SK-N-SH (cell line): ENCODE results near the gene GRK2.

Source experiments
- EP300 ChIP-seq, 2 experiments: IDR thresholded peaks; 2 replicates each; pipeline versions ENCODE4 v1.4.0 to v1.6.1; 2012; ENCODE audit warnings: borderline replicate concordance in 1 of 2, low read depth in 1 of 2, low read length in 1 of 2
- EZH2phosphoT487 ChIP-seq: fragments of 200-600 bp; sonication (generic); IDR thresholded peaks from 2 replicates; pipeline ENCODE4 v1.6.1; 2017; ENCODE audit warnings: low read depth, mixed run types, mild to moderate bottlenecking, antibody characterized with exemption, moderate library complexity, borderline replicate concordance
- GABPA ChIP-seq: IDR thresholded peaks from 2 replicates; pipeline ENCODE4 v1.4.0; 2012; ENCODE audit warnings: low read depth, mild to moderate bottlenecking
- MEF2A ChIP-seq: IDR thresholded peaks from 2 replicates; pipeline ENCODE4 v1.4.0; 2012; ENCODE audit warnings: low read depth, borderline replicate concordance
- NFIC ChIP-seq: IDR thresholded peaks from 2 replicates; pipeline ENCODE4 v1.4.0; 2012; ENCODE audit warnings: borderline replicate concordance
- POLR2AphosphoS5 ChIP-seq: IDR thresholded peaks from 2 replicates; pipeline ENCODE4 v1.6.1; 2012; ENCODE audit warnings: low read depth, low read length
- RCOR1 ChIP-seq: fragments of 150-350 bp; IDR thresholded peaks from 2 replicates; pipeline ENCODE4 v1.6.1; 2017; ENCODE audit warnings: antibody characterized with exemption, low read length
- REST ChIP-seq: IDR thresholded peaks from 2 replicates; pipeline ENCODE4 v1.6.1; 2012; ENCODE audit warnings: mild to moderate bottlenecking, low read depth, low read length, moderate library complexity
- RXRA ChIP-seq: IDR thresholded peaks from 2 replicates; pipeline ENCODE4 v1.4.0; 2012; ENCODE audit warnings: low read depth, mild to moderate bottlenecking, borderline replicate concordance
- SMC3 ChIP-seq: IDR thresholded peaks from 2 replicates; pipeline ENCODE4 v1.6.1; 2012; ENCODE audit warnings: low read depth, low read length, improper control_type of control experiment
- YY1 ChIP-seq: IDR thresholded peaks from 2 replicates; pipeline ENCODE4 v1.4.0; 2012; ENCODE audit warnings: low read depth, mild to moderate bottlenecking
- ZBTB33 ChIP-seq: IDR thresholded peaks from 2 replicates; pipeline ENCODE4 v1.4.0; 2012; ENCODE audit warnings: low read depth, borderline replicate concordance
- TF ChIP-seq, protein P1 (sequence below): fragments of 200-600 bp; sonication (generic); IDR thresholded peaks from 2 replicates; pipeline ENCODE4 v1.6.1; 2017; ENCODE audit warnings: antibody characterized with exemption, mild to moderate bottlenecking, moderate library complexity

- TF ChIP-seq, protein P1, sequence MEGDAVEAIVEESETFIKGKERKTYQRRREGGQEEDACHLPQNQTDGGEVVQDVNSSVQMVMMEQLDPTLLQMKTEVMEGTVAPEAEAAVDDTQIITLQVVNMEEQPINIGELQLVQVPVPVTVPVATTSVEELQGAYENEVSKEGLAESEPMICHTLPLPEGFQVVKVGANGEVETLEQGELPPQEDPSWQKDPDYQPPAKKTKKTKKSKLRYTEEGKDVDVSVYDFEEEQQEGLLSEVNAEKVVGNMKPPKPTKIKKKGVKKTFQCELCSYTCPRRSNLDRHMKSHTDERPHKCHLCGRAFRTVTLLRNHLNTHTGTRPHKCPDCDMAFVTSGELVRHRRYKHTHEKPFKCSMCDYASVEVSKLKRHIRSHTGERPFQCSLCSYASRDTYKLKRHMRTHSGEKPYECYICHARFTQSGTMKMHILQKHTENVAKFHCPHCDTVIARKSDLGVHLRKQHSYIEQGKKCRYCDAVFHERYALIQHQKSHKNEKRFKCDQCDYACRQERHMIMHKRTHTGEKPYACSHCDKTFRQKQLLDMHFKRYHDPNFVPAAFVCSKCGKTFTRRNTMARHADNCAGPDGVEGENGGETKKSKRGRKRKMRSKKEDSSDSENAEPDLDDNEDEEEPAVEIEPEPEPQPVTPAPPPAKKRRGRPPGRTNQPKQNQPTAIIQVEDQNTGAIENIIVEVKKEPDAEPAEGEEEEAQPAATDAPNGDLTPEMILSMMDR, result no peak
- TF ChIP-seq ZBTB33, result no peak
- TF ChIP-seq POLR2AphosphoS5, result no peak
- TF ChIP-seq GABPA, result no peak
- TF ChIP-seq EP300 (IDR thresholded peaks at IDR 0.05; ENCODE audit: borderline replicate concordance in 1 of 2, low read depth in 1 of 2, low read length in 1 of 2), result no peak
- TF ChIP-seq NFIC, result no peak
- no peak for TF ChIP-seq YY1
- TF ChIP-seq MEF2A, result no peak
- TF ChIP-seq REST, result no peak
- no peak for TF ChIP-seq RCOR1
- no peak for TF ChIP-seq RXRA
- TF ChIP-seq SMC3, result no peak
- no peak for TF ChIP-seq EZH2phosphoT487
Observed at GRCh38 chr11:67298786-67299185, 32.5 kb downstream of the GRK2 start.
